ENCODE results near the gene CMTR1.

CMTR1 gene

DNA sequence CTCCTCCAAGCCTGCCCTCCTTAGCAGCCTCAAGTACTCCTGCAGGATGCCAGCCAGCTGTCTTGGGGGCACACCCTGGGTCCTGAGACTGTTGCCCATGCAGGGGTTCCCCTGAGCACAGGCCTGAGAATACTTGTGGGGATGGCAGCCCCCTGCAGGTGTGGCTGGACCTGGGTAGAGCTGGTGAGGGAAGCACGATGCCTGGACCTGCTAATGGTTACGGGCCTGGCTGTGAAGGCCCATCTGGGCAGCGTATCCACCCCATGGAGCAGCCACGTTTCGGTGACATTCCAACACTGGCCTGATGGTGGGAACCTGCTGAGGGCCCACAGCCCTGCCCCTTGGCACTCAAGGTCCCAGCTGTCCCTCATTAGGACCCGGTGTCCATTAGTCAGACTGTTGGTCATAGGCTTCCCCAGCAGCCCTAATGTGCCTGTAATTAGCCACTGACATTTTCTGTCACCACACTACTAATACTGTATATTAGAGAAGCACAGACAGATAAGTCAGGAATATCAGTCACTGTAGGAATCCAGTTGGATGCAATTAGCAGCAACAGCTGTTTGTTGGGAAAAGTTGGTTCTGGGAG, 46.3 kb downstream of the CMTR1 start:
- DNase-seq (ENCODE audit: low spot score), result no peak

DNA sequence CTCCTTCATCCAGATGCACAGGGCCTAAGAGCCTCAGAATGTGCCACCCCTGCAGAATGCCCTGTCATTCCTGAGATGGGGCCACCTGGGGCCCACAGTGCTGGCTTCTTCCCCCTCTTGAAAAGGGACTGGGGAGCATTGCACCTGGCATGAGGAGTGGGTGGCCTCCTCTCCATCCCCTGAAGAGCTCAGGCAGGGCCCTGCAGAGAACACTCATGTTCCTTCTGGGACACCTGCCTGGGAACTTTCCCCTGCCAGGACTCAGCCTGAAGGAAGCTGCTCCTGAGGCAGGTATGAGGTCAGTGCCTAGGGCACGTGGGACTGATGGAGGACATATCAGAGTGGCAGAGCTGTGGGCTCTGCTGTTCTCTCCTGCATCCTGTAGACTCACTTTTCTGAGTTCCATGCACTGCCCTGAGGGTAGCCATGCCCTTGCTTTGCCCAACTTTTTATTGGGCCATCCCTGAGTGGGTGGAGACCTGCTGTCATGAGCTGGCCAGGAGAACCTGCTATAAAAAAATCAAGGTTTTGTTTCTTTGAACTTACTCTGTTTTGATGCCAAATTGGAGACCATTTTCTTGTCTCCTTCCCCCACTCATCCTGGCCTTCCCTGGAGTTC, 47.2 kb downstream of the CMTR1 start:
- no peak for DNase-seq (ENCODE audit: low spot score)

DNA sequence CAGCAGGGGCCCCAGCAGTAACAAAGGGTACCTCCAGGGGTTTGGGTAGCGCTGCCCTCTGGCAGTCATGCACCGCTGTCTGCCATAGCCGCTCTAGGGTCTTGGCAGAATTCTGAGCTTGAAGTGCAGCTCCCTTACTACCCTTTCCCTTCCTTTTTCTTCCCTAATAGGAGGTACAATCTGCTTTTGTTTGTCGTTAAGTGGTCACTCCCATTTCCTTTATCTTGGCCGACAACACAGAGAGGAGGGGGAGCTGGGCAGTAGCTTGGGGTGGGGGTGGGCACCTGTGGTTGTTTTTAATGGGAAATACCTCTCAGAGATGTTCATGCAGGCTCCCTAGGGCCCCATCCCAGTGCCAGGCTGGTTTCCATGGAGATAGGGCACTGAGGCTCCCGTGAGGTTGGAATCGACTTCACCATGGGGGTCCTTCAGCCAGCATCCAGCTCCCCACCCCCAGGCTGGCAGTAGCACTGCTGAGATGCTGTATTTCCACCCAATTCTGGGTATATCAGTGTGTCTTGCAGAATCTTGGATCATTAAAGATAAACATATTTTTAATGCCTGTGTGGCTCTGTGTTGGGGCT, 48.0 kb downstream of the CMTR1 start:
- DNase-seq (ENCODE audit: low spot score), result no peak

DNA sequence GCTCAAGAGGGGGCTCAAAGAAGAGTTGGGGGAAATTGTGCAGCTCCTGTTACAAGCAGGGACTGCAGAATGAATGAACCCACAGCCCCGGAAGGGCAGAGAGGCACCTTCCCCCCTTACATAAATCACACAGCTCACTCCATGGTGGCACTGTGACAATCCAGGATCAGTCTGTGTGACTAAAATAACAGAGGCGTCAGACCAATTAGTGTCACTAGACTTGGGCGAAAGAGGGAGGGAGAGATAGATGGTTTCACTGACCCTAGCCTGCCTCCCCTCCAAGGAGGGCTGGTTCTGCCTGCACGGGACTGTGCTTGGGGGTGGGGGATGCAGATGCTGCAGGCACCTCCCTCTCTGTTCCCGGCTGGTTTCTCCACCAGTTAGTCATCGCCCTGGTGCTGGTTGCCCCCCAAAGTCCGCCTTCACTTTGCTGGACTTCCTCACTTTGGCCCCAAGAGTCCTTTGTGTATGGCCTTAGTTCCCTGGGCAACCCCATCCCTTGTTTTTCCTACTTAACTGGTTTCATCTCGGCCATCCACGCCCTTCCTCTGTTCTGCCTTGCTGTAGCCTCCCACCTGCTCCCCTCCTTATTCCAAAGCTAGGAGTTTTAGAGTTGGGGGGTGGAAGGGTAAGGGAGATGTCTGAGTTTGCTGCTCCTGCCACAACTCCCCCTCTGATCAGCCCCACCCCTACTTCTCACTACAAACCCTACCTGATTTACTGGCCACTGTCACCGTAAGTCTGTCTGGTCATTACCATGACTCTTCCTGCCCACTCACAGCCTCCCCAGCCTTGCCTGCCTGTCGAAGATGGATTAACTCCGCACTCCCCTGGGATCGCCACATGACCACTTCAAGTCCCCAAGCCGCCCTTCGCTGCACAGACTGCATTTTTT, 48.9 kb downstream of the CMTR1 start:
- DNase-seq (ENCODE audit: low spot score), result no peak

DNA sequence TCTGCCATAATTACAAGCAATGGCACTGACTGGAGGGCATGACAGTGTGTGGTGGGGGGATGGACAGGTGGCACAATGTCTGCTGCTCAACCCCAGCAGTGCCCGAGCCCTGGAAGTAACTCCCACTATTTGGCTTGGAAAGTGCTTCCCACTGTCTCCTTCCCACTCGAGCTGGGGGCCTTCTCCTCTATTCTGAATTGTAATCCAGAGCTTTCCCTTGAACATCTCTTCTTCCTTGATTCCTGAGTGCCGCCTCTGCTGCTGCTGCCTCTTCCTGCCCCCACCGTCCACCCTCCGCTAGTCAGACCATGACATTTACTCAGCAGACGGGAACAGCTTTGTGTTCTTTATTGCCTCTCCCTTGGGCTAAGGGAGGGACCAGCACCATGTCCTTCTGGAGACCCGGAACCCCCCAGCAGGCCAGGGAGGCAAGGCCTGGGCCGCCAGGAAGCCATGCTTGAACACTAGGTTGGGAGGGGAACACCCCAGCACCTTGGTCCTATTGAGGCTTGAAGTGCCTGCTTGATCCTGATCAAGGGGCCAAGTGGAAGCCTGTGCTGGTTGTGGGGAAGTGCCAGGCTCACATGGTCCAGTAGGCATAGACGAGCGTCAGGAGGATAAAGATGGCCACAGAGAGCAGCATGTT, 49.7 kb downstream of the CMTR1 start:
- no peak for DNase-seq (ENCODE audit: low spot score)

DNA sequence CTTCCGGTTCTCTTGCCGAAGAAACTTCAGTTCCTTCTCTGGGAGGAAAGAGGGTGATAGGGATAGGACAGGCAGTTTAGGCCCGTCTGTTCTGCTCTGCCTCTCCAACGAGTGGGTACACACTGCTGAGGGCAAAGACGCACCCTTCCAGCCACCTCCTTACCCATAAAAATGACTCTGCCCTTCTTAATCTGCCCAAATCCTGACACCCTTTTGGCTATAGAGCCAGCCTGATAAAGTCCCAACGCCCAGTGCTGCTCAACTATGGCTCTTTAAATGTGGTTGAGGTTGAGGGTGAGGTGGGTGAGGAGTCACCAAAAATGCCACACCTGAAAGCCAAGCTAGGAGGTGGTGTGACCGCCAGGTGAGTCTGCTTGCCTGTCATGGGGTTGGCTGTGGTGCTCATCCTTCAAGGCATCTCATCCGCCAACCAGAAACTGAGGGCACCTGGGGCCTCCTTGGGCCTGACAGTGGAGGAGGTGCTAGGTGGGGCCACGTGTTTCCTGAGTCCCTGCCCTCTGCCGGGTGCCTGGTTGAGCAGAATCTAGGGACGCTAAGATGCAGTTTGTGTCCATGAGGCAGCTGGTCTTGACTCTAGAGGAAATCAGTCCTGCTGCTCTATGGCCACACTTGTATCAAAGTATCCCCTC, 50.4 kb downstream of the CMTR1 start:
- DNase-seq (ENCODE audit: low spot score), result no peak

DNA sequence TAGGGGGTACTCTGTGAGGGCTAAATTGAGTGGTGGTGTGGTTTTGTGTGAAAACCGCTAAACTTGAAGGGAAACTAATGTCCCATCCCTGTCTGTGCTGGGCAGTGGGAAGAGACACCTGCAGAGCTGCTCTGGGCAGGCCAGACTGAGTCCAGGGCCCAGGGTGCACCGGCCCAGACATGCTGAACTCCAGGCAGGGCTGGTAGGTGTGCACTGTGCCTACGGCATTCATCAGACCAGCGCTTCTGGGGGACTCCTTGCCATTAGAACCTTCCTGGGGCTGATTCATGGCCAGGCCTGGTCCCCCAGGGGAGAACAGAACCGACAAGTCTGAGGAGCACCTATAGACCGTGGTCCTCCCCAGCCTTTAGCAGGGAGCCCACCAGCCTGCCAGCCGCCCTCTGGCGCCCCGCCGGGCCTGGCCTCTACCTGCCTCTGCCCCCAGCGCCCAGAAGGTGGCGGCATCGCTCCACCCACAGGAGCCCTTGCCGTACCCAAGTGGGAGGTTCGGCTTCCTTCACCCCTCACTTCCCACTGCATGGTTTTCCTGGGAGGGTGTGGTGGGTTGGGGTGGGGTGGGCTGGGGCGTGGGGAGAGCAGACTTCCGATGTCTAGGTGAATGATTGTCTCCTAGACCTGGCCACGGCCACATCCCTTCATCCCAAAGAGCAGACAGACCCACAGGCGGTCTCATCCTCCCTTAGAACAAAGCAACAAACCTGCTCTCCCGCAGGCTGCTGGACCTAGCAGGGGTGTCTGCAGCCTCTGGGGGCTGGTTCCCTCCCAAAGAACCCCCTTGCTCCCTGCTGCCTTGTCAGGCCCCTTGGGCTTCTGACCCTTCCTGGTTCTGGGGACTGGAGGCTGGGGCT, 51.1 kb downstream of the CMTR1 start:
- DNase-seq (ENCODE audit: low spot score), result peak; percentile 57

DNA sequence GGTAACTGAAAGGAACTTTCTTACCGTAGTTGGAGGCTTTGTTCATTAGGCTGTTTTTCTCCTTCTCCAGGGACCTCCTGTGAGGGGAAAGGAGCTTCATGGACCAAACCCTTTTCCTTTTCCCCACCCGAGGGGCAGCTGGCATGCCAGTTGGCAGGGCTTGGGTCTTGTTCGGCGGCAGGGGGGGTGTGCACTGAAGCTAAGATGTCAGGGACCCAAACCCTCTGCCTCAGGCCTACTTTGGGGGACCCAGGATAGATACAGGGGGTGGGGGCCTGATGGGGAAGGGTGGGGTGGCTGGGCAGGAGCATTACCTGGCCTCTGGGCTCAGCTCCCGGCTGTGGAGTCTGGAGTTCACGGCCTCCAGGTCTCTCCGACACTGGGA, 51.8 kb downstream of the CMTR1 start:
- no peak for DNase-seq (ENCODE audit: low spot score)

DNA sequence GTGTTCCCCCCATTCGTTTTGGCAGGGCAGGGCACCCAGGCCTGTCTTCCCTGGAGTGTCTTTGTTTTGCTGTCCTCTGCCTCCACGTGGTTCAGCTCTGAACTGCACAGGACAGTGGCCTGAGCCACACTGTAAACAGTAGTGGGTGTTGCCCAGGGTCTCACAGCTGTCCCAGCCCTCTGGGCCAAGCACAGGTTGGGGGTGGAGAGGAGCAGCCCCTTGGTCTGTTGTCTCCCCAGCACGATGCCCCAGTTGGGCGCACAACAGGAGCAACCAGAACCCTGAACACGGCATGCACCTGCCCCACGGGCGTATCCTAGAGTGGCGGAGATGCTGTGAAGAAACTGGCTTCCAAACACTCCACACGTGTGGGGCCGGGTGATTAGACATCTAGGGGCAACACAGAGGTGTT, 52.3 kb downstream of the CMTR1 start:
- no peak for DNase-seq (ENCODE audit: low spot score)

DNA sequence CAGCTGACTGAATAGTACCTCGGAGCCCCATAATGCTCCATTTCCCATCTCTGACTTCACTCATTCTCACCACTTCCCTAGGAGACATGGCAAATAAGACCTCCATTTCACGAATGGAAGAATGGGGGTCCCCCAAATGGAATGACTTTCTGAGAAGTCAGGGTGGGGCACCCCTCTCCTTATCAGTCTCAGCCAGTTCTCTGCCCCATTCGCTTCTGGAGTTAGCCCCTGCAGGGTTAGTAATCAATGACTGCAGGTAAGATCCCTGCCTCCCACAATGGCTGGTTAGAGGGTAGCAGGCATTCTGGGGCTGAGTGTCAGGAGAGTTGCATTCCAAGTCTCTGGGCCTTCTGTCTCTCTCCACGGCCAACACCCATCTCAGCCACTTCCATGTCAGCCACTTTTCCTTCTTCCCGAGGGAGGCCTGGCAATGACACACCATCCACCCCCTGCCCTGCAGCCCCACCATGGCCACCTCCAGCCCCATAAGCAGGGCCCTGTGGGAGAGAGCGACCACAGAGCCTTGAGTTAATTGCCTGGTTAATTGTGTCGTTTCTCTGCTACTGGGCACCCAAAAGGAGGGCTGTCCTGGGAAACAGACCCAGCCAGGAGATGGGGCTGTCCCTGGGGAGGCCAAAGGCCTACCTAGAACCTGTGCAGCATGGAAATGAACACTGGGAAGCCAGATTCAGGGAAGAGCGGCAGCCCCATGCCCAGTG, 53.3 kb downstream of the CMTR1 start:
- no peak for DNase-seq (ENCODE audit: low spot score)

DNA sequence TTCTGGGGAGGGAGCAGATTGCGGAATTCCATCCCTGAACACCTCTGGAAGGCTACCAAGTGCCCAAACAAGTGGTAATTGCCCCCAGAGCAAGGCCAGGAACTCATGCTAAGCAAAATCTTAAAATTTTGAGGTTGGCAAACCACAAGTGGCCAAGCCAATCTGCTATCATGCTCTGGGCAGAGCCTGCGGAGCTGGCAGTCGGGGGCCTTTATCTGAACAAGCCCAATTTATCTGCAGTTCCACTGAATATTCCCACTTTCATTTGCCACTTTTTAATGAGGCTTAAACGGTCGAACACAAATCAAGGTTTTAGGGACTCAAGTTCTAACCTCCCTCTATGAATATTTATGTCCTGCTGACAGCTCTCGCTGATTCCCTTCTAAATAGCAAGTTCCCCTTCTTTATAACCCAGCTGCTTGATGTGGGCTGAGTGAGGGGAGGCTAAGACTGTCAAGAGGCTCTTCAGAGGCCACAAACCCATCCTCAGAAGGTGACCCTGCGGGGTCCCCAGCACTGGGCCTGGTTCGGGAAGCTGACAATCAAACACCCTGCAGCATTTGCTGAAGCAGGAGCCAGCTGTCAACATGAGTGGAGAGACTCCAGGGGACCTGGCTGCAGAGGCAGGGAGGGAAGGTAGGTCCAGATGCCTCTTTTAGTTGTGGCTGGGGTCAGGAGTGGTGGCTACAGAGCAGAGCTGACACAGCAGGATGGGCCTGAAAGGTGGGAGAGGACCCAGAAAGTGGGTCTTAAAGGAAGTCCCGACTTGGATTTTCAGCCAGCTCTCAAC, 54.8 kb downstream of the CMTR1 start:
- no peak for DNase-seq (ENCODE audit: low spot score)

DNA sequence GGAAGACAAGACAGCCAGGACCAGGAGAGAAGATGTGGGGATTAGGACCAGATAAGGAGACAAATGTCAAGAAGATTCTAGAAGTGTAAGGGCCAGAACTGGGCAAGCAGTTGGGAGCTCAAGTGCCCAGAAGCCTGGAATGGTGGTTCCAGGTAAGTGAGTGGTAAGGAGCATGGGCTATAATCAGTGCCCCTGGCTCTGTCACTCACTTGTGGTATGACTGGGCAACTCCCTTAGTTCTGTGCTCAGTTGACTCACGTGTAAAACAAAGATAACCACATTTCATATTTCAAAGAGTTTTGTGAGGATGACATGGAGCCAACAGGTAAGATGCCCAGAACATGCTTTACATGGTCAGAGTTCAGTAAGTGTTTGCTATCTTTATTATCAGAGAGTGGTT, 55.5 kb downstream of the CMTR1 start:
- no peak for DNase-seq (ENCODE audit: low spot score)

DNA sequence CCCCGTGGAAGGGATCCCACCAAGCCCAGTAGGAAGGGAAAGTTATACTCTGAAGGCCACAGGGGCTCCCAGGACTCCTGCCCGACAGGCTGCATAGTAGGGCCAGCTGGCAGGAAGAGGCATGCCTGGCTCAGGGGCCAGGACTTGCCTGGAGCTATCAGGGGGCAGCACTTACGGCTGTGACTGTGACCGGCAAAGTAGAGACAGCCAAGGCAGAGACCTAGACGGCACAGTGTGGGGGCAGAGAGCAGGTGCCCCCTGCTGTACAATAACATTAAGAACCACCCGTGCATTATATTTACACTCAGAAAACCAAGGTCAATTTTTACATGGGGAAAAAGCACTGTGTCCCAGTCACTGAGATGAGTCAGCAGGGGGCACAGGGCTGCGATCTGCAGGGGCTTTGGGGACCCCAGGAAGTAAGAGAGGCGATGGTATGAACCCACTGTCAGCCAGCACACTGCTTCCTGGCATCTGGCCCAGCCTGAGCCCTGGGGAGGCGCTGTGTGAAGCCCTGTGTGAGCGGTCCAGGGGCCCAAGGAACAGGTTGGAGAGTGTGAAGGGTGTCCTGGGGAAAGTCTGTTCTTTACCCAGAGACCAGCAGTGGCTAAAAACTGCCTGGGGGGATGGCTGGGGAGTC, 56.8 kb downstream of the CMTR1 start:
- no peak for DNase-seq (ENCODE audit: low spot score)

DNA sequence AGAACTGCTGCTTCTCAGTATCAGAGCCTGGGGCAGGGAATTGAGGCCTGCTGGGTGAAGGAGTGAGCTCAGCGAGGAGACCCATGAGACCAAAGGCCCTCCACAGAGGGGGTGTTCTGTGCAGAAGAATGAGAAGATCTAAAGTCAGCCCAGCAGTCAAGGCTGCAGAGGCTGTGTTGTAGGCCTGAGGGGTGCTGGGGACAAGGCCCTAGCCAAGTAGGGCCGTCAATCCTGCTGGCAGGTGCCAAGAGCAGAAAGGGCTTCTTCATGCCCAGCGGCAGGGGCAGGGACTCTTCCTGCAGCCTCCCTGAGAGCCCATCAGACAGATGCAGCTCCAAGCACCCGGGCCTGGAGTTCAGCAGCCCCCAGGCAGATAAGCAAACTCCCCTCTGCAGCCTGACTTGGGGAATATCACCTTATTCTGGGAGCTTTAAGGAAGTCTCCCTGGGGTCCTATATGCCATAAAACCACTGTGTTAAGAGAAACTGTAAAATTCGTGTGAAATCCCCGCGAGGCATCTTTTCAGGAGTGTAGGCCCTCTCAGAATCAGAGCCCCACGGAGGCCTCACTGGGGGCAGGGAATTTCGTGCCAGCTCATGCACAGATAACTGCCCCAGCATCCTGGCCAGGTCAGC, 57.6 kb downstream of the CMTR1 start:
- no peak for DNase-seq (ENCODE audit: low spot score)

DNA sequence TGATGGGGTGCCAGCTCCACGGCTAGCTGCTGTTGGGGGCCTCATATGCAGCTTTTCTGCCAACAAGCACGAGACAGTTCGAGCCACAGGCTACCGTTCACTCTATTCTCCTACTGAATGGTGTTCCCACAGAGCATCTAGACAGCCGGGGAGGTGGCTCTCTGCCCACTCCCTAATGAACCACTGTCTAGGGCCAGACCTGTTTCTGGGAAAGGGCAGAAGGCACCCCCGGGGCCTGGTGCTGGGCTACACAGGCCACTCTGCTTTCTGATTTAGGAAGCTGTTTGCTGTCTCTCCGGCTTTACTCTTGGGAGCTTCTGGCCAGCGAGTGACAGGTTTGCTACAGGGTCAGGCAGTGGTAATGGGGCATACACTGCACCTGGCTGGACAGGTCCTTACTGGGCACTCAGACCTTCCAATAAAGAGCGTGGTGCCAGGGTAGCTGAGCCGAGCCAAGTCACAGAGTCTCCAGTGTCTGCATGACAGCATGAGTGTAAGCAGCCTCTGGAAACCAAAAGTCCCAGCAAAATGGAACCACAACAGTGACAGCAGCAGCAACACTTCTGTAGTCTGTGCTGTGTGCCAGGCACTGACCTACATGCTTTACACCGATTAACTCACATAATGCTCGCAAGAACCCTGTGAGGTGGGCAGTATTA, 58.3 kb downstream of the CMTR1 start:
- no peak for DNase-seq (ENCODE audit: low spot score)

DNA sequence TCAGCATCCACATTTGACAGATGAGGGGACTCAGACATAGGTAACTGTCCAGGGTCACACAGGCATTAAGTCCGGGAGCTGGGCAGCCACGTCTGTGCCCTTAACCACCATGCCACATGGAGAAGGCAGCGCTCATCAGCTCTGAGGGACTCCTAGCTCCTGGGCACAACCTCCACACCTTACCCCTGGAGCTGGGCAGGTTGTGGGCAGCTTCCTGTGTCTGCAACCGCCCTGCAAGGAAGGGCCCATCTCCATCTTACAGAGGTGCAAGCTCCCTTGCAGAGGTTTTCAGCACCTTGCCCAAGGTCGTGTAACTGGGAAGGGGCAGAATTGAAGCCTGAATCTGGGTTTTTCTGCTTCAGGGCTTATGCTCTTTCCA, 58.8 kb downstream of the CMTR1 start:
- DNase-seq (ENCODE audit: low spot score), result no peak

DNA sequence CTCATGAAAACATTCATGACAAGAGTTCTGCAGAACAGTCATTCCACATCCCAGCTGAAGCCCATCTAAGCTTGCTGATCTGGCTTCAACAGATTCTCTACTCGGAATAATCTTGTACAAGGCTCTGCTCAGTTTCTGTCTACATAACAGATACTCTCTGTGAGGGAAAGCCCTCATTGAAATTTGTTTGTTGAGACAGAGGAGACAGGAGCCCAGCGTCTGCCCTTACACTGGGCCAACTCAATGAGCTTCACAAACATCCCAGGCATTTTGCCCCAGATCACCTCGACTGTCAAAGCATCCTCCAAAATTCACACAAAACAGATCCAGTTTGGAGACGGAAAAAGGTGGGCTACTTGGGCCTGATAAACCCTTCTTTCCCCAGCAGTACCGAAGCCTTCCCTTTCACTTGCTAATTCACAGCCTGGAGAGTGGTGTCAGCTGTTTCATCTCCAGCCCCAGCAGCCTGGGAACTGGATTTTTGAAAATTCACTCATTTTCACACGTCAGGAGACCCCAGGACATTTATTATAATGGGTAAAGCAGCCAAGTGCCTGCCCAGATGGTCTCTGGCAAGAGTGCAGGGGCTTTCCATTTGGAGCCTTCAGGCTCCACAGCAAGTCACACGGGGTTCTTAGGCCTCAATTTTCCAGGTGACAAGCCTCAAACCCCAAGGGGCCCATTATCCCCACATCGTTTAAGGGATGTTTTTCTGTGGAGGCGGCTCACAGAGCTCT, 59.4 kb downstream of the CMTR1 start:
- DNase-seq (ENCODE audit: low spot score), result no peak
